H1 (cell line): ENCODE measurements around the gene RSBN1. TPM values are rescaled to one million over a fixed set of nuclear protein-coding genes. Genes with fewer than 3 reads are reported as not detected.

ENCODE experiments used
- ASH2L ChIP-seq: fragments of 200-600, 300-600 bp; sonication (generic); IDR thresholded peaks from one replicate; pipeline ENCODE4 v1.7.1; 2017; ENCODE audit warnings: low read length
- CTBP2 ChIP-seq: IDR thresholded peaks from 2 replicates; pipeline ENCODE4 v1.7.0; 2011; ENCODE audit warnings: borderline replicate concordance, mild to moderate bottlenecking, moderate library complexity, mixed read lengths, low read length; ENCODE audit not compliant: insufficient read depth, insufficient read length
- KDM4A ChIP-seq: IDR thresholded peaks from one replicate; pipeline ENCODE4 v1.7.1; 2012; ENCODE audit warnings: low read depth, mild to moderate bottlenecking, moderate library complexity, low read length, inconsistent platforms; ENCODE audit not compliant: severe bottlenecking
- NRF1 ChIP-seq: IDR thresholded peaks from 2 replicates; pipeline ENCODE4 v1.6.1; 2011; ENCODE audit warnings: mild to moderate bottlenecking, low read depth, low read length, improper control_type of control experiment
- RNF2 ChIP-seq: fragments of 200-900, 300-1000 bp; sonication (generic); IDR thresholded peaks from 2 replicates; pipeline ENCODE4 v1.7.1; 2016; ENCODE audit warnings: borderline replicate concordance, low read depth, mild to moderate bottlenecking, antibody characterized with exemption, low read length; ENCODE audit not compliant: poor library complexity, severe bottlenecking; ENCODE audit errors: missing control alignments
- SRF ChIP-seq: IDR thresholded peaks from 2 replicates; pipeline ENCODE4 v1.6.1; 2011; ENCODE audit warnings: mild to moderate bottlenecking, low read depth, low read length, moderate library complexity
- polyA plus RNA-seq, 7 experiments: library from polyadenylated mRNA; depleted of rRNA in 3 of 7; stranded (reverse) in 5 of 7; unstranded in 2 of 7; fragments of >200 nt in 5 of 7; fragments of 200-250 nt in 2 of 7; gene quantifications; 1 replicate in 5 of 7; 2 replicates in 1 of 7; 4 replicates in 1 of 7; pipeline versions ENCODE4 v1.2.1 to v1.2.3, GENCODE V29; 2011 to 2013; ENCODE audit warnings: missing spikeins in 2 of 7, mixed read lengths in 2 of 7
- total RNA-seq: library from RNA; stranded (reverse); fragmentation: NEBNext Ultra II Directional; extraction: Animal tissue kit (Norgen Biotek cat#: 25700); gene quantifications from 2 replicates; pipeline ENCODE4 v1.2.1, GENCODE V29; 2021
- TF ChIP-seq, protein P1 (sequence below): fragments of 300-600 bp; sonication (generic); IDR thresholded peaks from 2 replicates; pipeline ENCODE4 v1.7.1; 2012; ENCODE audit warnings: low read length, moderate library complexity, mild to moderate bottlenecking, inconsistent platforms; ENCODE audit not compliant: insufficient replicate concordance

Gene RSBN1
- total and polyA plus RNA-seq, 2 of the 8 experiments (the other 6 are each of a cell fraction or from before 2014, with no cell fraction given): 4.2 to 17.6 TPM

DNA sequence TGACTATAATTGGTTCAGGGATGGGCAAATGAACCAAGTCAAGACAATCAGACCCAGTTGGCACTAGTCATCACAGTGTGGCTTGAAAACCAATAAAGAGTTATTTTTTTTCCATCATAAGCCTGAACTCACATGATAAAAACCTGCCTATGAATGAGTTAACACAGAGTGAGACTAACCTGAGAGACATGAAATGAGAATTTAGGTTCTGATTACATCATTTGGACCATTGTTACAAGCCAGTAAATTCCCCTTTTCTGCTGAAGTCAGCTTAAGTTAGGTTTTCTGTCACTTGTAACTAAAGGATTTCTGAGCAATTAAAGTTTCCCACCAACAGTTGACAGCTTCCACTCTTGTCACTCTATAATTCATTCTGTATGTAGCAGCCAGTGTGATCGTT lies 9.6 kb upstream of the RSBN1 start (continued):
- TF ChIP-seq, protein P1, sequence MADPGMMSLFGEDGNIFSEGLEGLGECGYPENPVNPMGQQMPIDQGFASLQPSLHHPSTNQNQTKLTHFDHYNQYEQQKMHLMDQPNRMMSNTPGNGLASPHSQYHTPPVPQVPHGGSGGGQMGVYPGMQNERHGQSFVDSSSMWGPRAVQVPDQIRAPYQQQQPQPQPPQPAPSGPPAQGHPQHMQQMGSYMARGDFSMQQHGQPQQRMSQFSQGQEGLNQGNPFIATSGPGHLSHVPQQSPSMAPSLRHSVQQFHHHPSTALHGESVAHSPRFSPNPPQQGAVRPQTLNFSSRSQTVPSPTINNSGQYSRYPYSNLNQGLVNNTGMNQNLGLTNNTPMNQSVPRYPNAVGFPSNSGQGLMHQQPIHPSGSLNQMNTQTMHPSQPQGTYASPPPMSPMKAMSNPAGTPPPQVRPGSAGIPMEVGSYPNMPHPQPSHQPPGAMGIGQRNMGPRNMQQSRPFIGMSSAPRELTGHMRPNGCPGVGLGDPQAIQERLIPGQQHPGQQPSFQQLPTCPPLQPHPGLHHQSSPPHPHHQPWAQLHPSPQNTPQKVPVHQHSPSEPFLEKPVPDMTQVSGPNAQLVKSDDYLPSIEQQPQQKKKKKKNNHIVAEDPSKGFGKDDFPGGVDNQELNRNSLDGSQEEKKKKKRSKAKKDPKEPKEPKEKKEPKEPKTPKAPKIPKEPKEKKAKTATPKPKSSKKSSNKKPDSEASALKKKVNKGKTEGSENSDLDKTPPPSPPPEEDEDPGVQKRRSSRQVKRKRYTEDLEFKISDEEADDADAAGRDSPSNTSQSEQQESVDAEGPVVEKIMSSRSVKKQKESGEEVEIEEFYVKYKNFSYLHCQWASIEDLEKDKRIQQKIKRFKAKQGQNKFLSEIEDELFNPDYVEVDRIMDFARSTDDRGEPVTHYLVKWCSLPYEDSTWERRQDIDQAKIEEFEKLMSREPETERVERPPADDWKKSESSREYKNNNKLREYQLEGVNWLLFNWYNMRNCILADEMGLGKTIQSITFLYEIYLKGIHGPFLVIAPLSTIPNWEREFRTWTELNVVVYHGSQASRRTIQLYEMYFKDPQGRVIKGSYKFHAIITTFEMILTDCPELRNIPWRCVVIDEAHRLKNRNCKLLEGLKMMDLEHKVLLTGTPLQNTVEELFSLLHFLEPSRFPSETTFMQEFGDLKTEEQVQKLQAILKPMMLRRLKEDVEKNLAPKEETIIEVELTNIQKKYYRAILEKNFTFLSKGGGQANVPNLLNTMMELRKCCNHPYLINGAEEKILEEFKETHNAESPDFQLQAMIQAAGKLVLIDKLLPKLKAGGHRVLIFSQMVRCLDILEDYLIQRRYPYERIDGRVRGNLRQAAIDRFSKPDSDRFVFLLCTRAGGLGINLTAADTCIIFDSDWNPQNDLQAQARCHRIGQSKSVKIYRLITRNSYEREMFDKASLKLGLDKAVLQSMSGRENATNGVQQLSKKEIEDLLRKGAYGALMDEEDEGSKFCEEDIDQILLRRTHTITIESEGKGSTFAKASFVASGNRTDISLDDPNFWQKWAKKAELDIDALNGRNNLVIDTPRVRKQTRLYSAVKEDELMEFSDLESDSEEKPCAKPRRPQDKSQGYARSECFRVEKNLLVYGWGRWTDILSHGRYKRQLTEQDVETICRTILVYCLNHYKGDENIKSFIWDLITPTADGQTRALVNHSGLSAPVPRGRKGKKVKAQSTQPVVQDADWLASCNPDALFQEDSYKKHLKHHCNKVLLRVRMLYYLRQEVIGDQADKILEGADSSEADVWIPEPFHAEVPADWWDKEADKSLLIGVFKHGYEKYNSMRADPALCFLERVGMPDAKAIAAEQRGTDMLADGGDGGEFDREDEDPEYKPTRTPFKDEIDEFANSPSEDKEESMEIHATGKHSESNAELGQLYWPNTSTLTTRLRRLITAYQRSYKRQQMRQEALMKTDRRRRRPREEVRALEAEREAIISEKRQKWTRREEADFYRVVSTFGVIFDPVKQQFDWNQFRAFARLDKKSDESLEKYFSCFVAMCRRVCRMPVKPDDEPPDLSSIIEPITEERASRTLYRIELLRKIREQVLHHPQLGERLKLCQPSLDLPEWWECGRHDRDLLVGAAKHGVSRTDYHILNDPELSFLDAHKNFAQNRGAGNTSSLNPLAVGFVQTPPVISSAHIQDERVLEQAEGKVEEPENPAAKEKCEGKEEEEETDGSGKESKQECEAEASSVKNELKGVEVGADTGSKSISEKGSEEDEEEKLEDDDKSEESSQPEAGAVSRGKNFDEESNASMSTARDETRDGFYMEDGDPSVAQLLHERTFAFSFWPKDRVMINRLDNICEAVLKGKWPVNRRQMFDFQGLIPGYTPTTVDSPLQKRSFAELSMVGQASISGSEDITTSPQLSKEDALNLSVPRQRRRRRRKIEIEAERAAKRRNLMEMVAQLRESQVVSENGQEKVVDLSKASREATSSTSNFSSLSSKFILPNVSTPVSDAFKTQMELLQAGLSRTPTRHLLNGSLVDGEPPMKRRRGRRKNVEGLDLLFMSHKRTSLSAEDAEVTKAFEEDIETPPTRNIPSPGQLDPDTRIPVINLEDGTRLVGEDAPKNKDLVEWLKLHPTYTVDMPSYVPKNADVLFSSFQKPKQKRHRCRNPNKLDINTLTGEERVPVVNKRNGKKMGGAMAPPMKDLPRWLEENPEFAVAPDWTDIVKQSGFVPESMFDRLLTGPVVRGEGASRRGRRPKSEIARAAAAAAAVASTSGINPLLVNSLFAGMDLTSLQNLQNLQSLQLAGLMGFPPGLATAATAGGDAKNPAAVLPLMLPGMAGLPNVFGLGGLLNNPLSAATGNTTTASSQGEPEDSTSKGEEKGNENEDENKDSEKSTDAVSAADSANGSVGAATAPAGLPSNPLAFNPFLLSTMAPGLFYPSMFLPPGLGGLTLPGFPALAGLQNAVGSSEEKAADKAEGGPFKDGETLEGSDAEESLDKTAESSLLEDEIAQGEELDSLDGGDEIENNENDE: no peak
- TF ChIP-seq NRF1 (no peak), CTBP2 (no peak), ASH2L (no peak), RNF2 (no peak), SRF (no peak), KDM4A (no peak)
